Sigmoid colon (tissue), 4 donors: ENCODE data around the gene SEH1L.

ENCODE experiments used
- POLR2A ChIP-seq, 2 donors: fragments of 450-650 bp; IDR thresholded peaks; one replicate each; pipeline ENCODE4 v1.6.1; 2016; ENCODE audit warnings: antibody characterized with exemption in 2 of 2, mild to moderate bottlenecking in 2 of 2, moderate library complexity in 2 of 2
- POLR2AphosphoS5 ChIP-seq, 4 donors: sonication (generic); formaldehyde crosslinking; IDR thresholded peaks; one replicate each; pipeline ENCODE4 v1.6.1; 2017; ENCODE audit warnings: antibody characterized with exemption in 4 of 4
- TF ChIP-seq, protein P1 (sequence below), 4 experiments: fragments of 450-650 bp in 3 of 4; fragments of 200-600 bp in 1 of 4; IDR thresholded peaks; one replicate each; pipeline ENCODE4 v1.5.1; 2016 to 2019; ENCODE audit warnings: antibody characterized with exemption in 4 of 4, mild to moderate bottlenecking in 3 of 4, moderate library complexity in 2 of 4

DNA sequence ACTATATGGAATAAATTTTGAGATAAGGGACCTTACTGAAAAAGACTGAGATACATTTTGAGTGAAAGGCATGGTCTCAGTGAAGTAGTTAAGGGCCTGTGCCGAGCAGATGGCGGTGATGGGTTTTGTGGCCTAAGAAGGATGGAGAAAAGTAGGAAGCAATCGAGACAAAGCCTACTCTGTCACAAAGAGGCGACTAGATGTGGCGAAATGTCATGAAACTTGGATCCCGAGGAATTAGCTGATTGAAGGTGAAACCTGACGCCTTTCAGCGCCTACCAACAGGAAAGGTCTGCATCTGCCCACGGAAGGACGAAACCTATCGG, 42.8 kb downstream of the SEH1L start:
- TF ChIP-seq, protein P1, sequence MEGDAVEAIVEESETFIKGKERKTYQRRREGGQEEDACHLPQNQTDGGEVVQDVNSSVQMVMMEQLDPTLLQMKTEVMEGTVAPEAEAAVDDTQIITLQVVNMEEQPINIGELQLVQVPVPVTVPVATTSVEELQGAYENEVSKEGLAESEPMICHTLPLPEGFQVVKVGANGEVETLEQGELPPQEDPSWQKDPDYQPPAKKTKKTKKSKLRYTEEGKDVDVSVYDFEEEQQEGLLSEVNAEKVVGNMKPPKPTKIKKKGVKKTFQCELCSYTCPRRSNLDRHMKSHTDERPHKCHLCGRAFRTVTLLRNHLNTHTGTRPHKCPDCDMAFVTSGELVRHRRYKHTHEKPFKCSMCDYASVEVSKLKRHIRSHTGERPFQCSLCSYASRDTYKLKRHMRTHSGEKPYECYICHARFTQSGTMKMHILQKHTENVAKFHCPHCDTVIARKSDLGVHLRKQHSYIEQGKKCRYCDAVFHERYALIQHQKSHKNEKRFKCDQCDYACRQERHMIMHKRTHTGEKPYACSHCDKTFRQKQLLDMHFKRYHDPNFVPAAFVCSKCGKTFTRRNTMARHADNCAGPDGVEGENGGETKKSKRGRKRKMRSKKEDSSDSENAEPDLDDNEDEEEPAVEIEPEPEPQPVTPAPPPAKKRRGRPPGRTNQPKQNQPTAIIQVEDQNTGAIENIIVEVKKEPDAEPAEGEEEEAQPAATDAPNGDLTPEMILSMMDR (IDR thresholded peaks at IDR 0.05) = no peak
- TF ChIP-seq POLR2AphosphoS5 (IDR thresholded peaks at IDR 0.05) = no peak
- TF ChIP-seq POLR2A (IDR thresholded peaks at IDR 0.05) = no peak
